GM19193 (cell line): ENCODE data around the gene SOX8.

Source experiments
- POLR2A ChIP-seq: IDR thresholded peaks from 4 replicates; pipeline ENCODE4 v1.6.1; 2011; ENCODE audit not compliant: insufficient read depth, insufficient read length; ENCODE audit errors: extremely low read depth

SOX8 gene

DNA sequence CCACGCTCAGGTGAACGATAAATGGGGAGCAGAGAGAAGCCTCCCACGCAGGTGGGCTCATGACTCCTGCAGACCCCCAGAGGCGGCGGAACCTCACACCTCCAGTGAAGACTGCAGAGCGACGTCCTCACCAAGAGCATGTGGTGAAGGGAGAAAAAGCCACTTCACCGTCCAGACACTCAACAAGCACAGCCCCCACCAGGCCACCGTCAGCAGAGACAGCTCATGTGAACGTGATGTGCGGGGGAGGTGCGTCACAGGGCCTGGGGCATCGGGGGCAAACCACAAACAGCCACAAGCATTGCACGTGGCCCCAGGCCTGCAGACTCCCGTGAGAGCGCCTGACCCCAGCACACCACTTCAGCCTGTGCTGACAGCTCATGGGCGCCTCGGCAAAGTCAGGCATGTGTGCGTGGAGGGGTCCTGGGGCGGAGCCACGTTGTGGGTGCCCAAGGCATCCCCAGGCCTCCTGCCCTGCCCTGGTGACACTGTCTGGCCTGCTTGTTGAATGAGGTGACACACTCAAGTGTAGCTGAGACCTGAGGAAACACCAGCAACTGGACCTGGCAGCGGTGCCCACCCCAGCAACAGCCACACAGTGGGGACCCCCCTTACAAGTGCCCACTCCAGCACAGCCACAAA, 29.8 kb upstream of the SOX8 start:
- no peak for TF ChIP-seq POLR2A

DNA sequence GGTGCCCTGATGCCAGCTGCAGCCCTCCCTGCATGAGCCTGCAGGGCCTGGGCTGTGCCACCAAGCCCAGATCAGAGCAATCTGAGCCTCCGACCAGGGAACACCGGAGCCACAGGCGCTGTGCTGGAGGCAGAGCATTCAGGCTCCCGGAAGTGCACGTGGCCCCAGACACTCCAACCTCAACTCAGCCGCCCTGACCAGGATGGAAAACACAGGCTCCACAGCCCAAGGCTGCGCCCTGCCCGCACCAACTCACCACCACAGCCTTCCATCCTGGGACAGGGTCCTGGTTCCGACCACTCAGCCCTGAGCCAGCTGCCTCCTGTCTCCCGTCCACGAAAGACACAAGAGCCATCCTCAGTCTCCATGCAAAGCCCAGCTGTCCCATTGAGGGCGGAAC, 29.2 kb upstream of the SOX8 start:
- TF ChIP-seq POLR2A, result no peak

DNA sequence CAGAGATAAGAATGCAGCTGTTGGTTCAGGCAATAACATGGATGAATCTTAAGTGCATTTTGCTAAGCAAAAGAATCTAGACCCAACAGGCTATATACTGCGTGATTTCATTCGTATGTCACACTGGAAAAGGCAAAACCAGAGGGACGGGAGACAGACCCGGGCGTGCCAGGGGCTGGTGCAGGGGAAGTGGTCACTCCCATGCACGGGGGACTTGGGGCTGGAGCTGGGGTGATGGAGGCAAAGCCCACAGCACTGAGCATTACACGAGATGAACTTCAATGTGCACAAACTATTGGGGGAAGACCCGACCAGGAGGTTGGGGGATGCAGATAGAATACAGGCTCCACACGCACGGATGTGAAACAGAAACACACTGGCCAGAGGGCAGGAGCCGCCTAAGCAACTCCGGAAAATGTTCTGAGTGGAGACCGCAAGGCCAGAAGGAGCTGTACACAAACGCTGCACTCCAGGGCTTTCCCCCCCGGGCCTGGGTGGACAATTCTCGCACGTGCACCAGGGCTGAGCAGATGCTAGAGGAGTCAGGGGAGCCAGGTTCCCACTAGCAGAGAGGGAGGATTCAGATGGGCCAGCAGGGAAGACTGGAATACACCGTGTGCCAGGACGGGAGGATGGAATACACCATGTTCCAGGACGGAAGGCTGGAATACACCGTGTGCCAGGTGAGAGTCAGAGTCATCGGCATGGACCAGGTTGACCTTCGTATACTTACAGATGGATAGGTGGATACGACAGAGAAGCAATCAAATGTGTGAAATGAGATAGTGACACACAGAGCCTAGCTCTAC, 22.1 kb upstream of the SOX8 start:
- TF ChIP-seq POLR2A, result no peak

DNA sequence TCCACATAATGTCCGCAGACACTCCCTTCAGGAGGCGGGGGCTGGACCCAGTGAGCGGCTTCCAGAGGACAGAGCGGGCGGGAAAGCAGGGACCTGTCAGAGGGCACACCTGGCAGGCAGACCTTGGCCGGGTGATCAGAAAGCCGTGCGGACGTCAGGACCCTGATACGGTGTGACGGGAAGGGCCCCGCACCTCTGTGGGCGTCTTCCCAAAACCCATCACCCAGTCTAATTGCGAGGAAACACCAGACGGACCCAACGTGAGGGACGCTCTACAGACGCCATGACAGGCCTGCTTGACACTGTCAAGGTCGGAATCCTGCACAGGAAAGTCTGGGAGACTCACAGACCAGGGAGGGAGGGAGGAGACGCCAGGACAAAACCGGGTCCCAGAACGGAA, 19.2 kb upstream of the SOX8 start:
- no peak for TF ChIP-seq POLR2A

DNA sequence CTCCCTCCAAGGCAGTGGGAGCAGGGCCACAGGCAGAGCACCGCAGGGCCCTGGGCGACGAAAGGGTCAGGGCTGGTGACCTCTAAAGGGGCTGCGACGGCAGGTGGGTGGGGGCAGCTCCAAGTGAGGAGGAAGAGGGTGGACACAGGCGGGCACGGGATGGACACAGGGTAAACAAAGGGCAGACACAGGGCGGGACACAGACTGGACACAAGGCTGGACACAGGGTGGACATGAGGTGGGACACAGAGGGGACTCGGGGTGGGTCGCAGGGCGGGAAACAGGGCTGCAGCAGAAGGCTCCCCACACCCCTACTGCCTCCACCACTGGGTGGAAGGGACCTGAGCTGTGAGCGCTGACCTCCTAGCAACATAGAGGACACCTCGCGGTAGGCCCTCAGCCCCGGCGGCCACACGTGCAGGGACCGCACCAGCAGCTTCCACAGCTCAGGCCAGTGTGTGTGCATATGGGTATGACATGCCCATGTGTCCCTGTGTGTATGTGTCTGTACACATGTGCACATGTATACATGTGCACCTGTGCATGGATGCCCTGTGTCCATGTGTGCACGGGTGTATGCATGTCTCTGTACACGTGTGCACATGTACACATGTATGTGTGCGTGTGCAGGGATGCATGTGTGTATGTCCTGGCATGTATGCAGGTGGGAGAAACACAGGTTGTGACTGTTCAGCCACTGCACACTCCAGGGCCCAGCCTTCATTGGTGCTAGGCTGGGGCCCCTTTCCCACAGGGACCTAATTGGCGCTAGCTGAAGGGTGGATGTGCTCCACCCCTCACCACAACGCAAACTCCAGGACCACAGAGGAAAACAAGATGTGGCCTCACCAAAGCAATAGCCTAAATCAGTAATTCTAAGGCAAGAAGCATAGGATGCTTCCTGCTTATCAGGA, 18.4 kb upstream of the SOX8 start:
- no peak for TF ChIP-seq POLR2A

DNA sequence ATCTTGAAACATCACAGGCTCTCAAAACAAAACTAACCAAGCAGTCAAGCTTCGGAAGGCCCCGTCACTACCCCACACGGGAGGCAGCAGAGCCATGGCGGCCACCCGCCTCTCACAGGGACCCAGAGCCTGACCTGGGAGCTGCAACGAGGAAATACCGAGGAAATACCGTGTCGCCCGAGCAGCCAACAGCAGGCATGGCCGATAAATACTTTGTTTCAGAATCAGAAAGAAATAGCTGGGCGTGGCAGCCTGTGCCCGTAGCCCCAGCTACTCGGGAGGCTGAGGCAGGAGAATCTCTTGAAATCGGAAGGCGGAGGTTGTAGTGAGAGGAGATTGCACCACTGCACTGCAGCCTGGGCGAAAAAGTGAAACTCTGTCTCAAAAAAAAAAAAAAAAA, 17.7 kb upstream of the SOX8 start:
- TF ChIP-seq POLR2A, result no peak

DNA sequence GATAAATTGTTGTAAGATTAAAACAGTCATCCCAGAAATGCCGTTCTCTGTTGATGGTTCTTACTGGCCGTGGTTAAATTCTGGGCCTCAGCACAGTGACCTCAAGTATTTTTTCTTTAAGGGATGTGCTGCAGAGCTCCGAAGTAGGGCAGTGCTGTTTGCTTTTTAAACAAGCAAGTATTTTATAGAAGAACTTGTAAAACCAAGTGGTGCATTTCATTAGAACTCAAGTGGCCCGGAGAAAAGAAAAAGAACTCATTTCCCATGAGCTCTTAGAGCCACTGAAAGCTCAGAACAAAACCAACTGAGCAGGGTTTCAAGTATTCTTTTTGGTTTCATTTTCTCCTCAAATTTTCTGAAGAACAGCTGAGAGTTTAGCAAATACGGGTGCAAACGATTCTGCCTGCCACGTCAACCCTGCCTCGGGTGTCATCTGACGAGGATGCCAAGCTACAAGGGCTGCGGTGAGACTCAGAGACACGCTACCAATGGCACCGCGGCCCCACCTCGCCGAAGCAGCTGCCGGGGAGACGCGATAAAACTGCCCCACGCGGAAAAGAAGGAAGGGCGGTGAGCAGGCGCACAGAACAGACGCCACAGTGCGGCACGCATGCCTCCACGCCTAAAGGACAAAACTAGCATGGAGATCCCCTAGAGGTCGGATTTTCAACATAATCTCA, 17.1 kb upstream of the SOX8 start:
- no peak for TF ChIP-seq POLR2A

DNA sequence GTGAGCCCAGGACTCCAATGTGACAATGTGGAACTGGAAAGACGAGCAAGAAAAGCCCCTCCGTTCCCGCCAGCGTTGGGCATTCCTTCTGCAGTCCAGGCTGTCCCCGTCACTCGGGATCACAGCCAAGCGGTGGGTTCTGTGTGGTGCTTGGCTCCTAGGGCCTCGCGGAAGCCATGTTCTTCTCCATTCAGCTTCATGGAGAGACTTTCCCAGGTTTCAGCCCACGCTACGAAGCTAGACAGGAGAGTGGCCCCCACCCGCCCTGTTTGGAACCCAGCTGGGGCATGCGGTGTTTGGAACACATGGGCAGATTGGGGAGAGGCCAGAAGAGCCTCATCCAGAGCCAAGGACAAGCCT, 16.6 kb upstream of the SOX8 start:
- no peak for TF ChIP-seq POLR2A

DNA sequence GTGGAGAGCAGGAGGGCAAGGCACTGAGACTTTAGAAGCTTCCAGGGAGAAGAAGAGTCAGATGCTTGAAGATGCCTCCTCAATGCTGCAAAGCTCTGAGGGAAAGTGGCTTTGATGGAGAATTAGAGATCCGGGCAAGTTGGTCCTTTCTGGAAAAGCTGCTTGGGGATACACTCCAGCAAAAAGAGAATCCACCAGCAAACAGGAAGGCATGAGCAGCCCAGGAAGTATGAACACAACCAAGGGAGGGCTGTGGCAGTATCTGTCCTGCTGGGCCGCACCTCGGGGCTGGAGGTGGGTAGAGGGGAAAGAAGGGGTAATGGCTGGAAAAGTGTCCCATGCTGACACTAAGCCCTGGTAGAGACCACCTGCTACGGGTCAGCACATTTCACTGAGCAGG, 16.1 kb upstream of the SOX8 start:
- TF ChIP-seq POLR2A, result no peak

DNA sequence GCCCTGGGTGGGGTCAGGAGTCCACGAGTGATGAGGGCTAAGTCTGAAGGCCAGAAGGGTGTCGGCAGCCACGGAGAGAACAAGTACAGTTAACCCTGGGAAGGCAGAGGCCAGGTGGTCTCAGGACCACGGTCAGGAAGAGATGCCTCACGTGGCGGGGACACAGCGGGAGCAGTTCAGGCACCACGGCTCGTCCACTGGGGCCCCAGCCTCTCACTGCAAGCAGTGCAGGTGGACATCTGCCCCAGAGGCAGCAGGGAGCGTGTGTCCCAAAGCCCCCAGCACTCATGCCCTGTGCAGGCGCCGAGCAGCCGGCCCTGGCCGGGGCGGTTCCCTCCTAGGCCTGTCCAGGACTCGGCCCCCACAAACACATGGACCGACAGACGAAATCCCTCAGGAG, 15.5 kb upstream of the SOX8 start:
- no peak for TF ChIP-seq POLR2A

DNA sequence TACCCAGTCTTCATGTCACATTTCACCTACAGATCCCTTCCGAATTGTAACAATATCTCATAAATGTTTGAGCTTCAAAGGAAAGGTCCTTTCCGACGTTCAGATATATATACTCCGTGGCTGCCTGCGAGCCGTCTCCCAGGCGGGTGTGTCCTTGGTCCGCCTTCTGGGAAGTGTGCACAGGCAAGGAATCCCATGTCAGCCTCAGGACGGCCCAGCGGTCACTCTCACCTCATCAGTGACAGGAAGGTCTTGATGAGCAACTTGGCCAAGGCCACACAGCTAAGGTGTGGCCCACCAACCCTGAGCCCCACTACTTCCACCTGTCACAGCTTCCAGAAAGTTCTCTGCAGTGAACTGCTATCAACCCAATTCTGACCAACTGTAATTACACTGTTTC, 15.1 kb upstream of the SOX8 start:
- no peak for TF ChIP-seq POLR2A

DNA sequence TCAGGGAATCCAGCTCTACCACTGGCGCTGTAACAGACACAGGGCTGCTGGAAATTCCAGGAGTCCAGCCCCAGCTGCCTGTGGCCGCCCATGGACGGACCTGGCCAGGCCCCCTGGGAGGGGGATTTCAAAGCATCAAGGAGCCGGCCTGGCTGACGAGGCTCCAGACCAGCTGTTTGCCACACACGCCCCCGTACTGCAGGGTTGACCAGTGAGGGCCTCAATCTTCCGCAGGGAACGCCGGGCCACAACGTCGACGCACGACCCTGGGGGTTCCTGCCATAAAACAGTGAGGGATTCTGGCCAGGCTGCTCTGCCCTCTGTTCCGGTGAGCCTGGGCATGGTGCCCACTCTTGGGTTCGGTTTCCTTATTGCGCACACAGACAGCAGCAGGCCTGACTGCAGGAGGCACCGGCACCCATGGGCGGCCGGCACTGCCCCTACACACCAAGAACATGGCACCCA, 14.5 kb upstream of the SOX8 start:
- TF ChIP-seq POLR2A, result no peak

DNA sequence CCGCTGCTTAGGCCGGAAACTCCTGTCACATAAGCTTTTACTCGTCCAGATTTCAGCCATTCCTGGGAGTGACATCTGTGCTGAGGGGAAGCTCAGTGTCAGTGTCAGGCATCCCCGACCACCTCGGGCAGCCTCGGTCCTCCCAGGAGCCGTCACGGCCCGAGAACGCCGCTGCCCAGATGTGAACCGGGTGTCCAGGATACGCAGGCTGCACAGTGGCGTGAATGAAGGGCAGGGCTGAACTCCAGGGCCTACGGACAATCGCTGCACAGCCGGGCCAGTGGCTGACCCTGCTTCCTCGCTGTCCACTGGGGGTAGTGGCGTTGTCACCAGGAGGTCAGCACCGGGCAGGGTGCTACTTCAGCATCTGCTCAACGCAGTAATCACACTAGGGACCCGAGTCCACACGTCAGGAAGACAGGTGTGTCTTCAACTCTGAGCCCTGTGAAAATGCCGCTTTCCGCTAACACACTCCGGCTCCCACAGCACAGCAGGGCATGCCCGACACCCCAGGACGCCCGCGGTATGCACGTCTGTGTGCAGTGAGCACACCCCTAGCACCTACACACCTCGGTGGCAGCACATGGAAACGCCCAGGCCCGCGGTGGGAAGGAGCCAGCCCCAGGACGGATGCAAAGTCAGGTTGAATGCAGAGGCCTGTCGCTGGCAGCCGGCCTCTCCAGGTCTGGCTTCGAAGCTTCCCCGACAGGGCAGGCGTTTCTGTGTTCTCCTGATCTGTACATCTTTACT, 13.8 kb upstream of the SOX8 start:
- no peak for TF ChIP-seq POLR2A

DNA sequence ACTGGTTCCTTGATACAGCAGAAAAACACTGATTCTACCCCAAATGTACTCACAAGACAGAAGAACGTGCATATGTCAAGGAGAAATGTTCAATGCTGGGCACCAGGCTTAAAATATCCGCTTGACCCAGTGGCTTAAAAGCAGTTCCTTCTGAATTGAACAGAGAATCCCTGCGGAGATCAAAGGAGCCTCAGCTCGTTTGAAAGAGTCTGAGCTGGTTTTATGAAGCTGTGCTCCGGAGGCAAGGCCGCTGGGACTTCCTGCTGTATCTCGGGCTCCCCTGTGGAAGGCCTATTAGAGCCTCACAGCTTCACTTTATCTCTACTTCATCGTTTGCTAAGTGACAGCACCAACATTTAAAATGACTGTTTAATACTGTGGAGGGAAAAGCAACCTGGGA, 12.9 kb upstream of the SOX8 start:
- TF ChIP-seq POLR2A, result no peak
